ENCODE results near the gene MUC5AC.
"Not testable (repeated sequence)": the region's sequence is repeated elsewhere in the genome, so short reads cannot be mapped to it uniquely, and the experiment has no call there.

The MUC5AC gene

DNA sequence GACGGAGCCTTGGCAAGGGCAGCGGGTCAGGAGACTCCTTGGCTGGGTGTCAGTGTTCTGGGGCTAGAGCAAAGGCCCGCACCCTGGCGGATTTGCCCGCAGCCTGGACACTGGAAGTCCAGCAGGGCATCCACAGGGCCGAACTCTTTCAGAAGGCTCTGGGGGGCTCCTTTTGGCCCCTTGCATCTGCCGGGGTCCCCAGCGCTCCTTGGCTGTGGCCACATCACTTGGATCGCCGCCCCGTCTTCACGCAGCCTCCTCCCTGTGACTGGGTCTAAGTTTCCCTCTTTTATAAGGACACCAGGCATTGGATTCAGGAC lies 20.0 kb downstream of the MUC5AC start:
- no peak for DNase-seq (ENCODE audit: low spot score)

GRCh38 chr11:1178201-1178885 lies 20.6 kb downstream of the MUC5AC start:
- no peak for DNase-seq (ENCODE audit: low spot score)

DNA sequence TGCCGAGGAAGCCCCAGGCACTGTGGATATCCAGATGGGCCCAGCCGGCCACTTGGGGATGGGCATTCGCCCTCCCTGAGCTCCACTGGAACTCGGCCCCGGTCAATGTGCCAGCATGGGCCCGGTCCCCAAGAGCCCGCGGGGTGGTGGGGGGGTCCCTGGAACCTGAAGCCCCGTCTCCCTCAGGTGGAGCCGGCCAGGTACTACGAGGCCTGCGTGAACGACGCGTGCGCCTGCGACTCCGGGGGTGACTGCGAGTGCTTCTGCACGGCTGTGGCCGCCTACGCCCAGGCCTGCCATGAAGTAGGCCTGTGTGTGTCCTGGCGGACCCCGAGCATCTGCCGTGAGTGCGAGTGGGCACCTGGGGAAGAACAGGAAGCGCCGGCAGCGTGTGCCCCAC lies 21.2 kb downstream of the MUC5AC start:
- no peak for DNase-seq (ENCODE audit: low spot score)

DNA sequence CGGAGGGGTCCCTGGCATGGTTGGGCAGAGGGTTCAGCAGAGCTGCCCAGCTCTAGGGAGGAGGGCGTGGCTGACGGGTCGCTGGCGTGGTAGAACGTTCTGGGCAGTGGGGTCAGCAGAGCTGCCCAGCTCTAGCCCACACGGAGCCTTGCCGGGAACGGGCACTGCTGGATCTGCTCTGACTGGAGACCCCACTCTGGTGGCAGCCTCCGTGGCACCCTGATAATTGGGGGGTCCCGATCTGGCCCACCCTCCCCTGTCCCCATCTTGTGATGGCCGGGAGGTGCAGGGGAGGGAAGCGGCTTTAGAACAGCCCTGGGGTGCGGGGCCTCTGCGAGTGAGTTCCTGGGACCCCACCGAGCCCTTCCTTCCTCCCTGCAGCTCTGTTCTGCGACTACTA lies 21.9 kb downstream of the MUC5AC start:
- DNase-seq (ENCODE audit: low spot score), result no peak

- DNase-seq (ENCODE audit: low spot score), result no peak
Measured at GRCh38 chr11:1180171-1180570, 22.4 kb downstream of the MUC5AC start.

- DNase-seq (ENCODE audit: low spot score), result no peak
Measured at GRCh38 chr11:1180947-1181391, 23.2 kb downstream of the MUC5AC start.

DNA sequence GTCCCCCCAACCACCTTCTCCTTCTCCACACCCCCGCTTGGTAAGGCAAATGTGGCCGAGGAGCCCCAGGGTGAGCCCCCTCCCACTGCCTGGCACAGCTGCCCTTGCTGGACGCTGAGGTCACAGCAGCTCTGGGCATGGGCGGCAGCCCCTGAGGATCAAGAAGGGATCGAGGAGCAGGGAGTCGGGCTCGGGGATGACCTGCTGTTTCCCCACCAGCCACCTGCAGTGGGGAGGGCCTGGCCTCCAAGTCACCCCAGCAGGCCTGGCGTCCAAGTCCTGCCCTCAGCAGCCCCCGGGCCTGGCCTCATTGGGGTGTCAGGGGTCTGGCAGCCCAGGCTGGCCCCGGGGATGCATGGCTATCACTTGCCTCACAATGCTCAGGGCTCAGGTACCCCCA lies 23.7 kb downstream of the MUC5AC start:
- no peak for DNase-seq (ENCODE audit: low spot score)

- DNase-seq (ENCODE audit: low spot score), result no peak
Measured at GRCh38 chr11:1181853-1182535, 24.2 kb downstream of the MUC5AC start.

GRCh38 chr11:1184139-1184538 lies 26.4 kb downstream of the MUC5AC start:
- not testable (repeated sequence) for DNase-seq (ENCODE audit: low spot score)

DNA sequence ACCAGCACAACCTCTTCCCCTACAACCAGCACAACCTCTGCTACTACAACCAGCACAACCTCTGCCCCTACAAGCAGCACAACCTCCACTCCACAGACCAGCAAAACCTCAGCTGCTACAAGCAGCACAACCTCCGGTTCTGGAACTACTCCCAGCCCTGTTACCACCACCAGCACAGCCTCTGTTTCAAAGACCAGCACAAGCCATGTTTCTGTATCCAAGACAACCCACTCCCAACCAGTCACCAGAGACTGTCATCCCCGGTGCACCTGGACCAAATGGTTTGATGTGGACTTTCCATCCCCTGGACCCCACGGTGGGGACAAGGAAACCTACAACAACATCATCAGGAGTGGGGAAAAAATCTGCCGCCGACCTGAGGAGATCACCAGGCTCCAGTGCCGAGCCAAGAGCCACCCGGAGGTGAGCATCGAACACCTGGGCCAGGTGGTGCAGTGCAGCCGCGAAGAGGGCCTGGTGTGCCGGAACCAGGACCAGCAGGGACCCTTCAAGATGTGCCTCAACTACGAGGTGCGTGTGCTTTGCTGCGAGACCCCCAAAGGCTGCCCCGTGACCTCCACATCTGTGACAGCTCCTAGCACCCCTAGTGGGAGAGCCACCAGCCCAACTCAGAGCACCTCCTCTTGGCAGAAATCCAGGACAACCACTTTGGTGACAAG lies 30.8 kb downstream of the MUC5AC start:
- DNase-seq (ENCODE audit: low spot score), result not testable (repeated sequence)

GRCh38 chr11:1189816-1190215 lies 32.1 kb downstream of the MUC5AC start:
- DNase-seq (ENCODE audit: low spot score), result not testable (repeated sequence)

- DNase-seq (ENCODE audit: low spot score), result not testable (repeated sequence)
Measured at GRCh38 chr11:1191786-1192470, 34.2 kb downstream of the MUC5AC start.

GRCh38 chr11:1192741-1193325 lies 35.1 kb downstream of the MUC5AC start:
- DNase-seq (ENCODE audit: low spot score), result no peak

- DNase-seq (ENCODE audit: low spot score), result no peak
Measured at GRCh38 chr11:1193326-1194230, 35.8 kb downstream of the MUC5AC start.

DNA sequence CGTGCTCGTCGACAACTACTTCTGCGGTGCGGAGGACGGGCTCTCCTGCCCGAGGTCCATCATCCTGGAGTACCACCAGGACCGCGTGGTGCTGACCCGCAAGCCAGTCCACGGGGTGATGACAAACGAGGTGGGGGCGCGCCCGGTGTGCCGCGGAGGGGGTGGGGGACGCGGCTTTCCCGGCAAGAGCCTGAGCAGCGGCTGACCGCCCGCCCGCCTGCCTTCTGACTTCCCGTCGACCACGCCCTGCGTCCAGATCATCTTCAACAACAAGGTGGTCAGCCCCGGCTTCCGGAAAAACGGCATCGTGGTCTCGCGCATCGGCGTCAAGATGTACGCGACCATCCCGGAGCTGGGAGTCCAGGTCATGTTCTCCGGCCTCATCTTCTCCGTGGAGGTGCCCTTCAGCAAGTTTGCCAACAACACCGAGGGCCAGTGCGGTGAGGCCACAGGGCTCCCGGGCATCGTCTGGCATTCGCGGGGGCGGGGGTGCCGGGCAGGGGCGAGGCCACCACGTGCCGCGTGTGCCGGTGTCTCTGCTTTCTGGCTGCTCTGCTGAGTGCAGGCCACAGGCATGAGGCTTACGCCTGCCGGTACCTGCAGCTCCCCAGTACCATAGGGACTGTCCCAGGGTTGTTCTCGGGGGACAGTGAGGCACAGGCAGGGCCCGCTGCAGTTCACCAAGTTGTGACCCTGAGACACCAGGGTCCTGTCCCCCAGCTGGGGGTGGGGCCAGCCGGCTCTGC lies 36.7 kb downstream of the MUC5AC start:
- DNase-seq (ENCODE audit: low spot score), result no peak

DNA sequence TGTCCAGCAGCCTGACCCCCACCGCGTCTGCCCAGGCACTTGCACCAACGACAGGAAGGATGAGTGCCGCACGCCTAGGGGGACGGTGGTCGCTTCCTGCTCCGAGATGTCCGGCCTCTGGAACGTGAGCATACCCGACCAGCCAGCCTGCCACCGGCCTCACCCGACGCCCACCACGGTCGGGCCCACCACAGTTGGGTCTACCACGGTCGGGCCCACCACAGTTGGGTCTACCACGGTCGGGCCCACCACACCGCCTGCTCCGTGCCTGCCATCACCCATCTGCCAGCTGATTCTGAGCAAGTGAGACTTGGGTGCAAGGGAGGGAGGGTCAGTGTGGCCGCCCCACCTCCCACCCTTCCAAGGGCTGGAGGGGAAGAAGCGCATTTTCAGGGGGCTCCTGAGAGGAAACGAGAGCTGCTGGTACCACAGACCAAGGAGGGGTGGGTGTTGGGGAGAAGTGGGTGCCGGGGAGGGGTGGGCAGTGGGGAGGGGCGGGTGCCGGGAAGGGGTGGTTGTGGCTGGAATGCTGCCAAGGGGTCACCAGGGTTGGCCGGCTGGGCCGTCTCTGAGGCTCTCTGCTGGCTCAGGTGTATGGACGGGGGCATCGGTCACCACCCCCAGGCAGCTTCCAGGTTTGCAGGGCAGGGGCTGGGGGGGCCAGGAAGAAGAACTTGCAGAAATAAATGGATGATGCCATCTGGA lies 37.4 kb downstream of the MUC5AC start:
- no peak for DNase-seq (ENCODE audit: low spot score)

DNA sequence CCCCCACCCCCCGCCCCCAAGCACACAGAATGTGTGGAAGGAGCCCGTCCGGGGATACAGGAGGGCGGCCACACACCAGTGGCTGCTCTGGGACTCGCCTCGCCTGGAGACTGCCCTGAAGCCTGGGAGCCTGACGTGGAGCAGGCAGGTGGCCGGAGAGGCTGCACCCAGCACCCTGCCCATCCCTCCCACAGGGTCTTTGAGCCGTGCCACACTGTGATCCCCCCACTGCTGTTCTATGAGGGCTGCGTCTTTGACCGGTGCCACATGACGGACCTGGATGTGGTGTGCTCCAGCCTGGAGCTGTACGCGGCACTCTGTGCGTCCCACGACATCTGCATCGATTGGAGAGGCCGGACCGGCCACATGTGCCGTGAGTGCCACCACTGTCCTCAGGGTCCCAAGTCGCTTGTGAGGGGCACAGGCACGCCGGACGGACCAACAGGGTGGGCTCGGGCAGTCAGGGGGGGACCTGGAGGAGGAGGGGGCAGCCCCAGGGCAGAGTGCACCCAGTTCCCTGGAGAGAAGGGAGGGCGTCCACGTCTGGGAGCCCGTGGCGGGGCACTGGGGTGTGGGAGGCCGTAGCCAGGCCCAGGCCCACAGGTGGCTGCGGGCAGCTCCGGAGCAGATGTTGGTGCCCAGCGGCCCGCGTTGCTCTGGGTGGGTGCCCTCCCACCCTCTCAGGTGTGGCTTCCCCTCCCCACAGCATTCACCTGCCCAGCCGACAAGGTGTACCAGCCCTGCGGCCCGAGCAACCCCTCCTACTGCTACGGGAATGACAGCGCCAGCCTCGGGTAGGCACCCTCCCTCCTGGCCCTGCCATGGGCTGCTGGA lies 38.1 kb downstream of the MUC5AC start:
- no peak for DNase-seq (ENCODE audit: low spot score)

GRCh38 chr11:1196516-1197391 lies 39.0 kb downstream of the MUC5AC start:
- no peak for DNase-seq (ENCODE audit: low spot score)

All from SW480 (cell line).